Measurements from ENCODE around the gene TESPA1. TPM values are rescaled to one million over a fixed set of nuclear protein-coding genes. Genes with fewer than 3 reads are reported as not detected.

Gene TESPA1
- total RNA-seq, 1 donor from 2014 or later, result not detected

GRCh38 chr12:54929998-54930397, 54.6 kb downstream of the TESPA1 start:
- Mint-ChIP-seq H3K36me3 (ENCODE audit: low read depth) (peaks cover 12% of the 10 kb centered on the region), H3K27ac (ENCODE audit: unreplicated experiment) (no peak overlapping the region), H3K4me3 (no peak overlapping the region), H3K27me3 (ENCODE audit: low read depth) (no peaks in the 10 kb centered on the region), H3K9me3 (peaks cover 32% of the 10 kb centered on the region), H3K4me1 (peaks cover under 1% of the 10 kb centered on the region)
- TF ChIP-seq CTCF (conservative IDR thresholded peaks at IDR 0.05), result no peak
- DNase-seq (ENCODE audit: low read depth, low spot score), result no peak

GRCh38 chr12:54926246-54926645, 58.3 kb downstream of the TESPA1 start:
- H3K9me3 Mint-ChIP-seq, result peaks cover 27% of the 10 kb centered on the region
- H3K4me1 Mint-ChIP-seq, result peaks cover 3% of the 10 kb centered on the region
- H3K27ac Mint-ChIP-seq (ENCODE audit: unreplicated experiment), result no peak overlapping the region
- H3K27me3 Mint-ChIP-seq (ENCODE audit: low read depth), result no peaks in the 10 kb centered on the region
- DNase-seq (ENCODE audit: low read depth, low spot score), result no peak
- no peak overlapping the region for H3K4me3 Mint-ChIP-seq
- TF ChIP-seq CTCF (conservative IDR thresholded peaks at IDR 0.05), result no peak
- peaks cover 8% of the 10 kb centered on the region for H3K36me3 Mint-ChIP-seq (ENCODE audit: low read depth)

- H3K9me3 Mint-ChIP-seq, result peaks cover 17% of the 10 kb centered on the region
- H3K36me3 Mint-ChIP-seq (ENCODE audit: low read depth), result peaks cover 4% of the 10 kb centered on the region
- no peak overlapping the region for H3K27ac Mint-ChIP-seq (ENCODE audit: unreplicated experiment)
- peaks cover 3% of the 10 kb centered on the region for H3K4me1 Mint-ChIP-seq
- TF ChIP-seq CTCF (conservative IDR thresholded peaks at IDR 0.05), result no peak
- no peaks in the 10 kb centered on the region for H3K27me3 Mint-ChIP-seq (ENCODE audit: low read depth)
- no peak for DNase-seq (ENCODE audit: low read depth, low spot score)
- H3K4me3 Mint-ChIP-seq, result no peak overlapping the region
Observed at GRCh38 chr12:54924972-54925707, 59.4 kb downstream of the TESPA1 start.

GRCh38 chr12:54917001-54917488, 67.5 kb downstream of the TESPA1 start:
- DNase-seq (ENCODE audit: low read depth, low spot score), result no peak
- TF ChIP-seq CTCF (conservative IDR thresholded peaks at IDR 0.05), result no peak
- no peaks in the 10 kb centered on the region for H3K4me1 Mint-ChIP-seq
- no peak overlapping the region for H3K4me3 Mint-ChIP-seq
- no peaks in the 10 kb centered on the region for H3K27me3 Mint-ChIP-seq (ENCODE audit: low read depth)
- H3K36me3 Mint-ChIP-seq (ENCODE audit: low read depth), result no peaks in the 10 kb centered on the region
- H3K9me3 Mint-ChIP-seq, result peaks cover 3% of the 10 kb centered on the region
- H3K27ac Mint-ChIP-seq (ENCODE audit: unreplicated experiment), result no peak overlapping the region

Other genes with a start within 250 kb of the TESPA1 start
- gene MUCL1, start 130.2 kb downstream of the TESPA1 start, total RNA-seq, result not detected in 2 replicates
- 6.9 and 7.3 TPM in 2 replicates for gene NEUROD4, start 35.2 kb upstream of the TESPA1 start, total RNA-seq
- not detected in 2 replicates for gene OR9K2, start 141.6 kb upstream of the TESPA1 start, total RNA-seq
- gene OR10A7, start 236.3 kb upstream of the TESPA1 start, total RNA-seq, result not detected in 2 replicates

All from neural crest cell (in vitro differentiated cells).